ENCODE results near the gene TMEM250. TPM values are rescaled to one million over a fixed set of nuclear protein-coding genes. Genes with fewer than 3 reads are reported as not detected.
"Not testable (repeated sequence)": the region's sequence is repeated elsewhere in the genome, so short reads cannot be mapped to it uniquely, and the experiment has no call there.

TMEM250 gene
- polyA plus RNA-seq, 10 donors = 13.6 to 24.3 (median 18.4) TPM

DNA sequence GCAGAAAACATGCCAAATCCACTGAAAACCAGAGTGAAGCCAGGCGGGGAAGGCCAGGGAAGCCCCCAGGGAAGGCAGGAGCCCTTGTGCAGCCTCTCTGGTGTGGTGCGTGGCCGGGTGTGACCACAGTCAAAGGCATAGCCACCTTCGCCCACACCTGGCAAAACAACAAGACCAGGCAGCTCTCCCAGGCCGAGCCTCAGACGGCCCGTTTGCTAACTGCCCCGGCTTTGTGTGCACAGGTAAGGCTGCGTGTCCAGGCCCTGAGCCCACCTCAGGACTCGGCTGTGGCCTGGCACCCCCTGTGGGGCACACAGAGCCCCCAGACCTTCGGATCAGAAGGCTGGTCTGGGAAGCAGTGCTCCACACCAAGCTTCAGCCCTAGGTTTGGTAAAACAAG is 6.1 kb downstream of the TMEM250 start:
- DNase-seq = no peak

GRCh38 chr9:136111910-136112309 is 6.8 kb downstream of the TMEM250 start:
- DNase-seq = no peak

- DNase-seq = no peak
These were observed 7.5 kb downstream of the TMEM250 start for GRCh38 chr9:136111190-136111589.

- DNase-seq = peak in 1 of 3 donors; percentile 70
These were observed 8.3 kb downstream of the TMEM250 start for GRCh38 chr9:136110082-136111061.

DNA sequence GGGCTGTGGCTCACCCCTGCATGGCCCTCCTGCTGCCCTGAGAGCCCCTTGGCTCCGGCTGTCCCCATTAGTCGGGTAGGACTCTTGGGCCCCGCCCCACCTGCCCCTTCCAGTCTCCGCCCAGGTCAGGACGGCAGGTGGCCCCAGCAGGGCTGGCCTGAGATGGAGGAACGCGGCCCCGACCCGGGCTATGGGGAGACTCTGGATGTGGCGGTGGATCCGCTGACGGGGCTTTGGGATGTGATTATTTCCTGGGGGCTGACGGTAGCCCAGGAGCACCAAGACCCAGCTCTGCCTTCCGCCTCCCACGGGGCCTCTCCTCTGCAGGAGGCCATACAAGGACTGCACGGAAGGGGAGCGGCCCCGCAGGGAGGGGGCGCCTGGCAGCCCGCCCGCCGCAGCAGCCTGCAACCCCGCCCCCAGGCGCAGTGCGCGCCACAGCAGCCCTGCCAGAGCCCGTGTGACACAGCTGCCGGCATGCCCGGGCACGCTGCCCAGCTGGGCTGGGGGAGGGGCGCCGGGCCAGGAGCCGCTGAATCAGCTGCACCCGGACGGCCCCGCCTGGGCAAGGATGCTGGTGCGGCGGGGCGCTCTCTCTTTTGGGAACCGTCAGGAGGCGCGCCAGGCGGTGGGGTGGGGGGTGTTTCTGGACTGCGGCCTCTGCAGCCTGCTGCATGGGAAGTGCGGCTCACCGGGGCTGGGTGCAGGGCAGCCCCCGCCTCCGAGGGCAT is 9.2 kb downstream of the TMEM250 start:
- DNase-seq = peak; percentile 84 to 92 (median 92)

DNA sequence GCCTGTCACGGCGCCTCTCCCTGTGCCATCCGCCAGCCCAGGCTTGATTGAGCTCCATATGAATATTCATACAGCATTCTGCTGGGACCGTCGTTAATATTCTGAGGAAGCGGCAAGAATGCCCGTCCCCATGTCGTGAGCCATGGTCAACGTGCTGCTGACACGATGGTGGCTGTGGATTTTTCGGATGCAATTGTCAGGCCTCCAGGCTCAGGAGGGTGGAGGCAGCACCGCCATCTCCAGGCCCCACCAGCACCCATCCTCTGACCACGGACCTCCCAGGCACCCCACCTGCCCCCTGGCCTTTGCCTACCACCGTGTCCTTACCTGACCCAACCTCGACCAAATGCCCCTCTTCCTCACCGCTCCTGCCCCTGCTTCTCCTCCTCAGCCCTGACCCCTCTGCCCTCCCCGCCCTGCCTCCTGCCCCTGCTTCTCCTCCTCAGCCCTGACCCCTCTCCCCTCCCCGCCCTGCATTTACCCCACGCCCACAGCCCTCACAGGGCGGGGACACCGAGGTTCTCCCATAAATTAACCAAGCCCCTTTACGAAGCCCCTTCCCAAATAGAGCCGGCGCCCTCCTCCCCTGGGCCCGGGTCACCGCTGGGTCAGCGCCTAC is 9.9 kb downstream of the TMEM250 start:
- DNase-seq = no peak

DNA sequence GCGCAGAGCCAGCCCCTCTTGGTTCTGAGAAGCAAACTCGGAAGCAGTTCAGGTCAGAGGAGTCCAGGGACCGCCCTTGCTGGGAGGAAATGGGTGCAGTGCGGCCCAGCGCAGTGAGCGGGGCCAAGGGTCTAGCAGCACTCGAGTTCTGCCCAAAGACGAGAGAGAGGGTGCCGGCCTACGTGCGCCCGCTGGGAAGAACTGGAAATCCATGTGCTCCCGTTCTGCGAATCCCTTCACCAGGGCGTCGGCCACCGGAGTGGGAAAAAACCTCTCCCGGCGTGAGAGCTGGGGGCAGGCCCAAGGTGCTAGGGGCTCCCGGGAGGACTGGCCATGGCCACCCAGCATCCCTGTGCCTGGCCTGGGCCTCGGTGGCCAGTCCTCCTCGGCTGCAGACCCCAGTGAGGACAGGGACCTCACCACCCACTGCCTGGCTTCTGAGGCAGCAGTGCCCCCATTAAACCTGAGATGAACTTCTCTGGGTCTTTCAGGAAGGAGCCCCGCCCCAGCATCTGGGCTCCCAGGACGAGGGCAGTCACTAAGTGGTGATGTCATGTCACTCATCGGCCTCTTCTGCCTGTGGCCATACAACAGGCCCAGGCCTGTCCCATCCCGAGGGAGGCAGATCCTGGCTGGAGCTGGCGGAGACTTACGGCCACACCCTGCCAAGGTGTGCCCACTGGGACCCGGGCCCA is 10.6 kb downstream of the TMEM250 start:
- DNase-seq = no peak

GRCh38 chr9:136107155-136107952 is 11.3 kb downstream of the TMEM250 start:
- DNase-seq = no peak

DNA sequence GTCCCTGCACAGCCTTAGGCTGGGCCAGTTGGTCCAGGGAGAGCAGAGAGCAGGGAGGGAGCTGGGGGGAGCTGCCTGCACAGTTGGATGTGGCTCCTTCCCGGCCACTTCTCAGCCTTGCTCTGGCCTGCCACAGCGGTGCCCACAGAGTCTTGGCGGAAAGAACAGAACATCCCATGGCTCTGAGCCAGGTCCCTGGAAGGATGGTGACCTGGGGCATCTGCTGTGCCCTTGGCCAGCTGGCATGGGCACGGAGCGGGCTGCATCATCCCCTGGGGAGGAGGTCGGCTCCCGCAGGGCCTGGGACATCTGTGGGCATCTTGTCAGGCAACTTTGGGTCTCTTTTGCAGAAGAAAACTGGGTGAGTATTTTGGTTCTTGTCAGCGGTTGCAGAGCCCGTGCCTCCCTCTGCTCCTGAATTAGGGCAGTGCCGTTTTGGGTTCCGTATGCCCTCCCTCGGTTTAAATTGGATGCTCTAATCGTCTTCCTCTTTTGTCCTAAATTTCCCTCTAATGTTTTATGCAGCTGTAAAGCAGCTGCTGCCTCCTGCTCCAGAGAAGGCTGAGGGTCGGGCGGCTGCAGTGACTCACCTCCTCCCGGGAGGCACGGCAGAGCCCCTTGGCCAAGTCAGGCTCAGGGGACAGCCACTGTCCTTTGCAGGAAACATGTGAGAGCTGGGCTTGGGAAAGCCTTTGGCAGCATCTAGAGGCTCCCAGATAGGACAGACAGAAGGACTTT is 13.1 kb downstream of the TMEM250 start:
- peak in 1 of 3 donors; percentile 80 for DNase-seq

DNA sequence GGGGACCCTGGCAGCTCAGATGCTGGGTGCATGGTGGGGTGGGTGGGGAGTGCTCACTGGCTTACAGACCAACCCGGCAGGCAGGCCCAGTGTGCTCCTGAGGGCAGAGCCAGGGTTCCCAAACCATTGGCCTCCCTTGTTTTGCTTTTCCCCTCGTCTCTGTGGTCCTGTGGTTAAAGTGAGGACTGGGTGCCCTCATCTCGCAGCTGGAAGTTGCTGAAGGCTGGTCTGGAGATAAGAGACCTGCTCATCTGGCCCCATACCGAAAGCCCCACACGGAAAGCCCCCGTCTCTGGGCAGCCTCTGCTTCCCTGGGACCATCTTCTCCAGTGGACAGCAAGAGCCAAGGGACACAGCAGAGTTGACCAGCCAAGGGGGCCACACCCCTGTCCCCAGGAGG is 13.8 kb downstream of the TMEM250 start:
- DNase-seq = no peak

DNA sequence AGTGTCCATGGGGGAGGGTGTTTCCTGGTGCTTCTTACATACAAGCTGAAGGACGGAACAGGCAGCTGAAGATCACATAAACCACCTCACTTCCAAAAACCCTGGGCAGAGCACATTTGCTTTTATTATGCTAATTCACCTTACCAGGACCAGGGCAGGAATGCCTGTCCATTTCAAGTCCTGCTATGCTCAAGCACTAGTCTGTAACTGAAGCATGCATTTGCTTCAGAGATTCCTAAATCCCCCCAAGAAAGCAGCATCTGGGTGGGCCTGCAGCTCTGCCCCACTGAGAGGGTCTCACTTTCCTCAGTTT is 14.2 kb downstream of the TMEM250 start:
- no peak for DNase-seq

- DNase-seq = no peak
These were observed 14.8 kb downstream of the TMEM250 start for GRCh38 chr9:136103651-136104487.

- DNase-seq = not testable (repeated sequence)
These were observed 17.0 kb downstream of the TMEM250 start for GRCh38 chr9:136101615-136102074.

GRCh38 chr9:136100700-136101614 is 17.7 kb downstream of the TMEM250 start:
- no peak for DNase-seq

DNA sequence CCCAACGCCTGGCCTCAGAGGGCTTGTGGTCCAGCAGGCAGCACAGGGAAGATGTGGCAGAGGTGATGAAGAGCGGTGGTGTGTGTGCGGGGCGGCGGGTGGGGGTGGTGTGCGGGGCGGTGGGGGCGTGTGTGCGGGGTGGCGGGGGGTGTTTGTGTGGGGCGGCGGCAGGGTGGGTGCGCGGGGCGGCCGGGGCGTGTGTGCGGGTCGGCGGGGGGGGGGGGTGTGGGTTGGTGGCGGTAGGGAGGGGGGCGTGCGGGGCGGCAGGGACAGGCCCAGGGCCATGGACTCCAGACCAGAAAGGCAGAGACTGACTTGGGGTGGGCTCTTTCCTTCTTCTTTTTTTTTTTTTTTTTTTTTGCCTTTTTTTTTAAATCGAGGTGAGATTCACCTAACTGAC is 19.1 kb downstream of the TMEM250 start:
- no peak for DNase-seq

DNA sequence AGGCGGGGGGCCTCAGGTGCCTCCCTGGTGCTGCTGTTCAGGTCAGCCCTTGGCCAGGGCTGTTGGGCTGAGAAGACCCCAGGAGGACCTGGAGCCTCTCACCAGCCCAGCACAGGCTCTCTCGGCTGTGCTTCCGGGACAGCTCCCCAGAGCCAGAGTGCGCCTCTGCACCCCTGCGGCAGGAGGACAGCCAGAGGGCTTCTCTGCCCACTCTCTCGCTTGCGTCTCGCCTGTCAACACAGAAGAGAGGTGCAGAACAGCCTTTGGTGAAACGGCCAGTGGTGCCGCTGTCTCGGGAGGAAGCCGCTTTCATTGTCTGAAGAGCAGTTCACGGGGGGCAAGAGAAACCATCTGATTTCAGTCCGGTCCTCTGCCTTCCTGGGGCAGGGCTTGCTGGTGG is 19.8 kb downstream of the TMEM250 start:
- no peak for DNase-seq

- no peak for DNase-seq
These were observed 20.5 kb downstream of the TMEM250 start for GRCh38 chr9:136098210-136098609.

DNA sequence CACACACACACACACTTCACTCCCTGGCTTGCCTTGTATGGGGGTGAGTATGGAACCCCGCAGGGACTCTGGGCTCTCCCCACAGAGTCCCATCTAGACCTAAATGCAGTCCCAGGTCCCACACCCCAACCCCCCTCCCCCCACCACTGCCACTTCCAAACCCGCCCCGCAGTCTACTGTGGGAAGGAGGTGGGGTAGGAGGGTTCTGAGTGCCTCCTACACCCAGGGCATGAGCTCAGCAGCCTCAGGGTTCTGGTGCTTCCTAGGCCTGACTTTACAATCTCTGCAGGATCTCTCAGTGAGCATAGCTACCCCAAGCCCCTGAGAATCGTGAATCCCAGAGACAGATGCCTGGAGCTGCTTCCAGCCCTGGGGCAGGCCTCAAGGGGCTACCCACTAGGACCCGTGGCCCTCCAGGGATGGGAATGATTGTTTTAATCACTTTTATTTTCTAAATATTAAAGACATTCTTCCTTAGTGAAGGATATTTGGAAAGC is 22.1 kb downstream of the TMEM250 start:
- no peak for DNase-seq

Data from muscle of back (tissue), 11 donors.